RPMI8226 (cell line): Measurements from ENCODE around the gene ZNF451.
A peak's percentile ranks its signal among the peaks of the same experiment; 100 is the strongest.
"Not testable (repeated sequence)": the region's sequence is repeated elsewhere in the genome, so short reads cannot be mapped to it uniquely, and the experiment has no call there.

Experiments
- DNase-seq: peaks from one replicate; pipeline ENCODE4 v3.0.0-alpha.2; 2015

The ZNF451 gene

DNA sequence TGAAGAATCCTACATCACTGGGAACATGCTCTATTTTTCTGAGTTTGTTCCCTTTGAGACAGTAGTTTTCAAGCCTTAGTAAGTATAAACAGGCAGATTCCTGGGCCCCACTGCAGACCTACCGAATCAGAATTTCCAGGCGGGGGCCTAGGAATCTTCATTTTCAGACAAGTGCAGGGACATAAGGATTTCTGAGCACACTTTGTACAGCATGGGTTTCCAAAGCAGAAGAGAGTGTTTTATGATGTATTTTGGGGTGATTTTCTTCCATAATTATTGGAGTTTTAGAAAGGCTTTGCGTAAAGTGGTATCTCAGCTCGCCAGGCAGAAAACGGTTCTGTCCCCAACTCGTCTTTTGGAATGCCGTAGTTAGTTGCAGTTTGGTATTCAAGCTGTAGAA is 1.4 kb downstream of the ZNF451 start:
- not testable (repeated sequence) for DNase-seq

DNA sequence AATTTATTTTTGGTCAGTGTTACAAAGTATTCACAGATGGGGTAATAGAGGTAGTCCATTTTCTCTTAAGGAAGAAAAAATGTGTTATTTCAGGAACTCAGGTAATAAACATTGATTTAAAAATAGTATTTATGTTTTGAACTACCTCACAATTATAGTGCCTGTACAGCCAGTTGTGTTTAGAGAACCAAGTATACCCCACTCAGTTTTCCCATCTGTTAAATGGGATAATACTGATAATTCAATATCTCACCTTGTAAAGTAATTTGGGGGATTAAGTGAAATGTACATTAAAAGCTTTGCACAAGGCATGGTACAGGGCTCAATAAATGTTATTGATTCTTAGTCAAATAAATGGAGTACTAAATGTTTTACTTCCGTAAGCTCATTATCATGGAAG is 4.7 kb downstream of the ZNF451 start:
- DNase-seq: no peak

DNA sequence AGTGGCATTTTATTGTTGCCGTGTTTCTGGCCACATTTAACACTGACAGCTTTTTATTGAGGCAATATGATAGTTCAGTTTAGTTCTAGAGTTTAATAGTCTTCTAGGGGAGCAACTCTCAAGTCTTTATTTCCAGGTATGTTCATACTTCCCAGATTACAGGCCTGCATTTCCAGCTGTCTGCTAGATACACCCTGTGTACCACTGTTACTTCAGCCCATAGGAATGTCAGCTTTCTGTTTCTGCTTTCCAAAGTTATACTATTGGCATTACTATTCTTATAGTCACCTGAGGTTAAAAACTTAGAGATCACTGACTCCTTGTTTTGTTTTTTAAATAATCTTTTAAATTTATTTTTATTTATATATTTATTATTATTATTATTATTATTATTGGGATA is 7.6 kb downstream of the ZNF451 start:
- DNase-seq: no peak

DNA sequence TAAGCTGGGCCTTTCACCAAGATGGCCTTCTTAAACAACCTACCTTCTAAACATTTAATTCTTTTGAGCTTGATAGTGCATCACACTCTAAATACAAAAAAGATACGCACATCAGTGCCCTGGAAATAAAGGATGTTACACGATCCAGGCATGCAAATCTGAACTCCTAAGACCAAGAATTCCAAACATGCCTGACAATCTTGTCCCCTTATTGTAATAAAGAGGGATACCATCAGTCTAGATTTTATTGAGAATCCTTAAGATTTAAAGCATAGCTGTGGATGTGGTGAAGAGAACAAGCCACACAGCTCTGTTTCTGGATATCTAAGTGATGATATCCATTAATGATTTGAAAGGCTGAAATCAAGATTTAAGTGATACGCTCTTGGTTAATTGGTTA is 13.0 kb downstream of the ZNF451 start:
- DNase-seq: no peak

DNA sequence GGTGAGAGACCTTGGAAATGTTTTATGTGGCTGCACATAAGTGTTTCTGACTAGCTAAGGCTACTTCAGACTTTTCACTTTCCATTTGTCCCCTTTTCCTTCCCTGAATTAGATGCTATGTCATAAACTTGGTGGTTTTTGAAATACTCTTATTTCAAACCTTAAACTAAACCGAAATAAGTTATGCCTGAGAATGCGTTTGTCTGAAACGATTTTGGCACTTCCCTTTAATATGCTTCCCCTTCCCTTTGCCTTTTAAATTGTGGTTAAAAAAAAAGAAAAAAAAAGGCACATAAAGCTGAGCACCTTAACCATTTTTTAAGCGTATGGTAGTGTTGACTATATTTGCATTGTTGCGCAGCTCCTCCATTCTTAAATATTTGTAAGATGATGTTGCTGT is 14.3 kb downstream of the ZNF451 start:
- no peak for DNase-seq

DNA sequence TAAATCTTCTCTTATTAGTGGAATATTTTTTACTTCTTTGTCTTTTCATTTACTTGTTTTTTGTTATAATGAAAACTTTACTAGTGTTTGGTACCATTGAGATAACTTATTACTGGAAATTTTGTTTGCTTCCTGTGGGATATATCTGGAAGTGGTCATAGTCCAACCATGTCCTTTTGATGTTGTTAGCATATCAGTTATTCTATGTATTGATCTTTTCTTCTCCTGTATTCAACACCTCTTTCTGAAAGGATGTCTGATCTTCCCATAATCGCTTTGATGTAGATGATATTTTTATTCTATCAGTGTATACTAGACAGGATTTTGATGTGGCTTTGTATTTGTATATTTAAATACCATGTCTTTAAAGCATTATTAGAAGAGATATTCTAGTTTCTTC is 17.0 kb downstream of the ZNF451 start:
- no peak for DNase-seq

DNA sequence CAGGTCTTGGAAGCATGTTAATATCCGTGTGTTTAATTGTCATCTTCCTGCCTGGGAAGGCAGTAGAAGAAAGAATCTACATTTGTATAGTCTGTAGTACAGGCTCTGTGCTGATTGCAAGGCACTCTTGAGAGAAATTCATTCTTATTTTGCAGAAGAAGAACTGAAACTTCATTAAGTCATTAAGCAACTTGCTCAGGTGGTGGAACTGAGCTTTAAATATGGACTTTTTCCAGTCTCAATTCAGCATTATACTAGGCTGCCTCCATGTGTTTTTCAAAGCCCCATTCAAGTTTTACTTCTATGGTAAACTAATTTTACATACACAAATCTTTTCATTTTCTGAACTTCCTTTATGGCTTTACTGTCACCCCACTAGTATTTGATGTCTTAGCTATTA is 18.7 kb downstream of the ZNF451 start:
- DNase-seq: peak; percentile 50

DNA sequence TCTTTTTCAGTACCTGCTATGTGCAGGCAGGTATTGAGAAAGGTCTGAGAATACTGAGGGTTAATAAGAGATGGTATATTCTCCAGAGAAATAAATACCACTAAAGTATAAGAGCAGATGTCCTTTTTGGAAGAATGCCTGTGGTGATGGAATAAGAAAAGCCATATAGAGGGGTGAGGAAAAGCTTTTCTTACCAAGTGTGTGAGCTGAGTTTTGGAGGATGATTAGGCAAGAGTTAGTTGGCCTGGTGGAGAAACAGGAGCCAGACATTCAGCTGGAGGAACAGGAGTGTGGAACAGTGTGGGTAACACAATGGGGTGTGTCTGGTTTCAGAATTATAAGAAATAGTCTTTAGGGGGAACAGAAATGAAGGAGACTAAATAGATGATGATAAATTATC is 19.9 kb downstream of the ZNF451 start:
- no peak for DNase-seq

DNA sequence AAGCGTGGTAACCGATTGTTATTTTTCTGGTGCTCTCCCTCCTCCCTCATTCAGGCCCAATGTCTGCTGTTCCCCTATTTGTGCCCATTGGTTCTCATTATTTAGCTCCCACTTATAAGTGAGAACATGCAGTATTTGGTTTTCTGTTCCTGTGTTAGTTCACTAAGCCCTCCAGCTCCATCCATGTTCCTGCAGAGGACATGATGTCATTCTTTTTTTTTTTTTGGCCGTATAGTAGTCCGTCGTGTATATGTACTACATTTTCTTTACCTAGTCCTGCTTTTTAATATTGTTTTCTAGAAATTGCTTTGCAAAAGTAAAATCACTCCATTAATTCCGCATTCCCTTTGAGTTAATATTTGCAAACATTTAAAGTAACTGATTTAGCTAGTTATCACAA is 23.1 kb downstream of the ZNF451 start:
- DNase-seq: no peak

DNA sequence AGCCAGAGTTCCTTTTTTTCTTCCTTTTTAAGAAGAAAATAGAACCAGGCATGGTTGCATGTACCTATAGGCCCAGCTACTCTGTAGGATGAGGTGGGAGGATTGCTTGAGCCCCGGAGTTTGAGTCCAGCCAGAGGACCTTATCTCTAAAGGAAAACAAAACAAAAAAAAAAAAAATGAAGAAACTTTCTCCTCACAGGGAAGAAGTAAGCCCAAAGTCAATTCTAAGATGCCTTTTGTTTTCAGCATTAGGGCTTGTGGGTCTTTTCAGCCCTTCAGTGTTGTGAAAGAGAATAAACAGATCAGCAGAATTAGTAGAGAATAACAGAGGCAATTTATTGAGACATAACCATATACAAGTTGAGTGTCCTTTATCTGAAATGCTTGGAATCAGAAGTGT is 26.8 kb downstream of the ZNF451 start:
- no peak for DNase-seq

DNA sequence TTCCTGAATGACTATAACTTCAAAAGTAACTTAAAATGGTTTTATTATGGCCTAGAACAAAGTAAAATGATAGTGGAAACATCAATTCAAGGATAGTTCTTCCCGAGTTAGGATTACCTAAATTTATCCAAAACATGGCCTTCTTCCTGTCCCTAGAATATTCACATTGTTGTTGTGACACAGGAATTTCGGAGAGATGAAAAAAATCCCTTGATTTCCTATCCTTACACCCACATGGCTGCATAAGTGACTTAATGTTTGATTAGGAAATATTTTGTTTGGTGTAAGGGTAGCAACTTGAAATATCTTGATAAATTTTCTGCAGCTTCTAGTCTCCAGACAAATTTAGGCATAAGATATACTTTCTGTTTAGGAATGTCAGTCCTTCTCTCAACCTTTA is 27.8 kb downstream of the ZNF451 start:
- no peak for DNase-seq

DNA sequence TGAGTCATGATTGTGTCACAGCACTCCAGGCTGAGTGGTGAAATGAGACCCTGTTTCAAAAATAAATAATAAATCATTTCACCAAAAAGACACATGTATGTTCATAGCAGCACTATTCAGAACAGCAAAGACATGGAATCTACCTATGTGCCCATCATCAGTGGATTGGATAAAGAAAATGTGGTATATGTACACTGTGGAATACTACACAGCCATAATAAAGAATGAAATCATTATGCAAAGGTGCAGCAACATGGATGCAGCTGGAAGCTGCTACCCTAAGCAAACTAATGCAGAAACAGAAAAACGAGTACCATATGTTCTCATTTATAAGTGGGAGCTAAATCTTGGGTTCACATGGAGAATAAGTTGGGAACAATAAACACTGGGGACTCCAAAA is 33.1 kb downstream of the ZNF451 start:
- no peak for DNase-seq

DNA sequence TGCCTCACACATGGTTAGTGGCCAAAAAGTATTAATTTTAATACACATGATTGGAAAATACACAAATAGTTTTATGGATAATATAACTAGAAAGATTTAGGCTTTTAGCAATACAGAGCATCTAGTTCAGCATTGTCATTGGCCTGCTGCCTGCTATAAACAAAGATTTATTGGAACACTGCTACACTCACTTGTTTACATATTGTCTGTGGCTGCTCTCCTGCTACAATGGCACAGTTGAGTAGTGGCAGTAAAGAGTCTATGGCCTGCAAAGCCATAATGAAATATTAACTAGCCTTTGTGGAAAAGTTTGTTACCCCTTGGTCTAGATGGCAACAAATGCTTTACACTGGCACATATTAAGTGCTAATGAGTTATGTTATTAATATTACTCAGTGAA is 37.8 kb downstream of the ZNF451 start:
- no peak for DNase-seq

DNA sequence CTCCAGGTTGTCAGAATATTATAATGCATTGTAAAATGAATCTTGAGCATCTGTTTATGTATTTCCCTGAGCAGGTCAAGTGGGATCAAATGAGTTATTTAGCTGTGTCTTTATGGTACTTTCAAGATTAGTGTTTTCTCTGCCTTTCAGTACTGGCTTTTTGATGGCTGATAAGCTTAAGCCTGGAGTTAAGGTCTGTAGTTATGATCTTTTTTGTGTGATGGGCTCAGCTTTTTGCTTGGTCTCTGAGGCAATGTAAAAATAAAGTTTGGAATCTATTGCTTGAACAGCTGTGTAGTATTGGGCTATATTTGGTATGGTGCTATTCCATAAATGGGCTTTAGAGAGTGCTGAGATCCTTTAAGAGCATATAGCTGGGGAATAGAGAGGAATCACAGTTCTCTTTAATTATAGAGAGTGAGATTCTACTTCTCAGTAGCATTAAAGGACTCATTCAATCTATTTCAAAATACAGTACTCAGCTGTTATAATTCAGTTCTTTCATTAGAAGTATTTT is 40.7 kb downstream of the ZNF451 start:
- DNase-seq: no peak

DNA sequence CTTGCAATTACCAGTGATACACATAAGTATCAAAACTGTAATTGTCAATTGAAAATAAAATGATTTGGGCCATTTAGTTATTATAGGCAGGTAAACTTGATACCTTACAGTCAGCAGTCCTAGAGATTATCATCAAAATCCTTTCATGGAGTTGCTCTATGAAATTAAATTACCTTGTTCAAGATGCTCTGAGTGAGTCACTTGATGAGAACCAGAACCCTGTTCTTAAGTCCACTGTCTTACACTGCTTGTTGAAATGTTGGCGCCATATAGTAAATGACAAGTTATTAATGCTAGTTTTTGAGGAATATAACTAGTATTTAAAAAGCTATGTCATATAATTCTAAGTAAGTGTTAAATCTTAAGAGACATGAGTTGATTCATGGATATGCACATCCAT is 45.0 kb downstream of the ZNF451 start:
- no peak for DNase-seq

DNA sequence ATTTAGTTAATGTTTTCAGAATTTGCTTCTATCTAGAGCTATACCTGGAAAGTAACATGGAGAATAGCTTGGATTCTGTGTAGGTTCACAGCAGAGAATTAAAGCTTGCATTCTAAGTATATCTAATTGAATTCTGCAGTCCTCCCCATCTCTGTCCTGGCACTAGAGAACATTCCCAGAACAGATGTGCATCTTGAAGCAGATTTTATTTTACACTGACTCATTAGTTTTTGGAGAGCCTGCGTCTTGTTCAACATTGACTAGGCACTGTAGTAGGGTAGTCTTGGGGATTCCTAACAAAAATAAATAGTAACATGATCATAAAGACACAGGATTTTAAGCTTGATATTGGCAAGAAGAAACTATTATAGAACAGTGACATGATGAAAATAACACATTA is 45.9 kb downstream of the ZNF451 start:
- no peak for DNase-seq

DNA sequence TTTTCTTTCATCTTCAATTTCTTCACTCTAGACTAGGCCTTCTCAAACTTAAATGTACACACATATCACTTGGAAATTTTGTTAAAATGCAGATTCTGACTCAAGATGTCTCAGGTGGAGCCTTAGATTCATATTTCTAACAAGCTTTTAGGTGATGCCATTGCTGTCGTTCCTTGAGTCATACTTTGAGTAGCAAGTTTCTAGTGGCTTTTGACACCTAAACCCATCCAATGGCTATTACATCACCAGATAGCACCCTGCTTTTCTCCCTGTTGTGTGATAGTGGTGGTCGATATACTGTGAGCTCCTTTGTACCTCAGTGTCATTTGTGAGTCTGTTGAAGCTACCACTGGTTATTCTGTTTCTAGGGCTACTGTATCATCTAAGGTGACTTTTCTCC is 47.4 kb downstream of the ZNF451 start:
- no peak for DNase-seq

DNA sequence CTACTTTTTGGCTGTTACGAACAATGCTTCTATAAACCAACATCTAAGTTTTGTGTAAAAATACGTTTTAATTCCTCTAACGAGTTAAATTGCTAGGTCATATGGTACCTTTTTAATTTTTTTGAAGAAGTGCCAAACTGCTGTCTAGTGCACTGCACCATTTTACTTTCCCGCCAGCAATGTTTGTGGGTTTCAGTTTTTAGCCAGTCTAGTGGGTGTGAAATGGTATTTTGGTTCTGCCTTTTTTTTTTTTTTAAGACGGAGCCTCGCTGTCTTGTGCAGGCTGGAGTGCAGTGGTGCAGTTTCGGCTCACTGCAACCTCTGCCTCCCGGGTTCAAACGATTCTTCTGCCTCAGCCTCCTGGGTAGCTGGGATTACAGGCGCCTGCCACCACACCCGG is 48.0 kb downstream of the ZNF451 start:
- DNase-seq: no peak

DNA sequence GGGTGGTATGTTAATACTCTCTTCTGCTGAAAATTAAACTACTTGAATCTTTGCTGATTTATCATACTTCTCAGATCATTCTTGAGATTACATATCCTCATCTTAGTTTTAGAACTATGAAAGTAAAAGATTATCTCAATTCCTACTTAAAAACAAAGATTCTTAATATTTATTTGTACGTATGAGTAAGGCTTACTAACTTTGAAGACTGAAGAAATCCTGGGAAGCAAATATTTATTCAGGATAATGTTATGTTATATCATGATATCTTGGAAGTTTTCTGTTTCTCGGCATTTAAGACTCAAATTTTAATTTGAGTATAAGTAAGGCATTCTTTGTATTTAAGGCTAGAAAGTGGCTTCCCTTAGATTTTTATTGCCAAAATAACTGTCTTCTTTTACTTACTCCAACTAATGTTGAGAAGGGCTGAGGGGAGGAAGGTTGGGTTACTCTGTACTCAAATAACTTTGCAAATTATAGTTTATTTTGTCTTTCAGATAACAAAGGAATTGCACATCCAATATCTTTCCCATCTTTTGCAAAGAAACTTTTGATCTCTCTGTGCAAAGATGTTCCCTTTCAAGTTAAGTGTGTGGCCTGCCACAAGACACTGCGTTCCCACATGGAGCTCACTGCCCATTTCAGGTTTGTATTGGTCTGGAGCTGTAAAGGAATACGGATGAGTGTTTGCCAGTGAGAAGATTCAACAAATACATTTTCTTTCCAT is 51.6 kb downstream of the ZNF451 start:
- no peak for DNase-seq

DNA sequence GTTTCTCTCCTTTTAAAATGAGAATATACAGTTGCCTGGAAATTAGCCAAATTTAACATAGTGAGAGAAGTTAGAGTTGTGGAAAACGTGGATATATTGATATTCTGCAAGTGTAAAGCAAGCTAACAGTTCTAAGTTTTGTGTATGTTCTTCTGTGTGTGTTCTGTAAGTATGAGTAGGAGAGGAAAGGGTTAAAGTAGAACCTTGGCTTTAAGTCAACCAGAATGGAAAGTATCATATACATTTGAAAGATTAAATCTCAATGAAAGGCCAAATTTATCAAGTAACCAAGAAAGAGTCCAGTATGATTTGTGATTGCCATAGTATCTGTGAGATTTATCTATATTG is 52.2 kb downstream of the ZNF451 start:
- no peak for DNase-seq

DNA sequence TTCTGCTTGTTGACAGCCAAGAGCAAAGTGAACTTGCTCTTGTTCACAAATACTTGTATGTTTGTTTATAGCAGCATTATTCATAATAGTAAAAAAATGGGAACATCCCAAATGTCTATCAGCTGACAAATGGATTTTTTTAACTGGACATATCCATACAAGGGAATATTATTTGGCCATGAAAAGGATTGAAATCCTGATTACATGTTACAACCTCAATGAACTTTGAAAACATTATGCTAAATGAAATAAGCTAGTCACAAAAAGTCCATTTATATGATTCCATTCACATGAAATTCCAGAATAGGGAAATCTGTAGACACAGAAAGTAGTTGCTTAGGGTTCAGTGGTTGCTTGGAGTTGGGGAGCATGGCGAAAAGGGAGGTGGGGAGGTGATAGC is 53.7 kb downstream of the ZNF451 start:
- no peak for DNase-seq

DNA sequence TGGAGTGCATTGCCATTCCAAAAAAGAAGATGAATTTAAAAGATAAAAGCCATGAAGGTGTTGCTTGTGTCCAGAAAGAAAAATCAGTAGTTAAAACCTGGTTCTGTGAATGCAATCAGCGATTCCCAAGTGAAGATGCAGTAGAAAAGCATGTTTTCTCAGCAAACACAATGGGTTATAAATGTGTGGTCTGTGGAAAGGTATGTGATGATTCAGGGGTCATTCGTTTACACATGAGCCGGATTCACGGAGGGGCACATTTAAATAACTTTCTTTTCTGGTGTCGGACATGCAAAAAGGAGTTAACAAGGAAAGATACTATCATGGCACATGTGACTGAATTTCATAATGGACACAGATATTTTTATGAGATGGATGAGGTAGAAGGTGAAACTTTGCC is 57.4 kb downstream of the ZNF451 start:
- DNase-seq: no peak

DNA sequence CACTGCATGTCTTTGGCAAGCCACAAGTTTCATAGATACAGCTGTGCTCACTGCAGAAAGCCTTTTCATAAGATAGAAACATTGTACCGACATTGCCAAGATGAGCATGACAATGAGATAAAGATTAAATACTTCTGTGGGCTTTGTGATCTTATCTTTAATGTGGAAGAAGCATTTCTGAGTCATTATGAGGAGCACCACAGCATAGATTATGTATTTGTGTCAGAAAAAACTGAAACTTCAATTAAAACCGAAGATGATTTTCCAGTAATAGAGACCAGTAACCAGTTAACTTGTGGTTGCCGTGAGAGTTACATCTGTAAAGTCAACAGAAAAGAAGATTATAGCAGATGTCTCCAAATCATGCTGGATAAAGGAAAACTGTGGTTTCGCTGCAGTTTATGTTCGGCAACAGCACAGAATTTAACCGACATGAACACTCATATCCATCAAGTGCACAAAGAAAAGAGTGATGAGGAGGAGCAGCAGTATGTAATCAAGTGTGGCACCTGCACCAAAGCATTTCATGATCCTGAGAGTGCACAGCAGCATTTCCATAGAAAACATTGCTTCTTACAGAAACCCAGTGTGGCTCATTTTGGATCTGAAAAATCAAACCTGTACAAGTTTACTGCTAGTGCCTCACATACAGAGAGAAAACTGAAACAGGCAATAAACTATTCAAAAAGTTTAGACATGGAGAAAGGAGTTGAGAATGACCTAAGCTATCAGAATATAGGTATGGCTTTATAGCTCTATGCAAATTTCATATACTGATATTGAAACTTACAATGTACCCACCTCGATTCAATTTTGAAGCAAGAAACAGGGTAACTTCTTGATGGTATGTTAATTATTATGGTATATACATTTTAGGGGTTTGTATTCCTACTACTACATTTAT is 58.2 kb downstream of the ZNF451 start:
- DNase-seq: no peak

DNA sequence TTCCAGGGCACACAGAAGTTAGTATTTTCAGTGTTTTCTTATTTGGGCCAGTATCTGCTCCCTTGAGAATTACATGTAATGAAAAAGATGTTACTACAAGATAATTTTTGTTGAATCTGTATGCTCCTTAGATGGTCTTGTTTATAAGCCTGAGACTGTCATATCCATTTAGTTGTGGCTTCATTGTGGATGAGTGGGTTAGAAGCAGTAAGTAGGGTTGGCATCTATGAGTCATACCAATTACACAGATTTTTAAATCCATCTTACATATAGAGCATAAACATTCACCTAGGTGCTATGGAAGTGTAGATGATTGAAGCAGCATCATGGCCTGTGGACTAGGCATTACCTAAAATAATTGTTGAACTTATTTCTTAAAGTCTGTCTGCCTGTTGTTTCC is 68.7 kb downstream of the ZNF451 start:
- DNase-seq: no peak

DNA sequence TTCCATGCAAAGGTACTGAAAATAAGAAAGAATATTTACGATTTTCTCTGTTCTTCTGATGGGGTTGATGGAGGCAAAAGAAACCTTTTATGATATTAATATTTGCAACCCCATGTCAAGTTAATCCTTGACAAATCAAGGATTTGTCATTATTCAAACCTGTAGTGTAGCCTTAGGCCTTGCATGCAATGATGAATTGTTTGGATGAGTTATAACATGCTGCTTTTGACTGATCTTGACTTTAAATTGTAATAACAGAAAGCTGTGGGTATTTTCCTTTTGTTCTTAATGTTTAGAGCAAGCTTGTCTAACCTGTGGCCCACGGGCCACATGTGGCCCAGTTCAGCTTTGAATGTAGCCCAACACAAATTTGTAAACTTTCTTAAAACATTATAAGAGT is 69.1 kb downstream of the ZNF451 start:
- no peak for DNase-seq
